Embryonic facial prominence (tissue), 1 donor: ENCODE measurements around the gene RPS15.

Experiments
- DNase-seq: peaks from one replicate; pipeline ENCODE4 v3.0.0-alpha.2; 2016; ENCODE audit errors: extremely low spot score

The RPS15 gene

DNA sequence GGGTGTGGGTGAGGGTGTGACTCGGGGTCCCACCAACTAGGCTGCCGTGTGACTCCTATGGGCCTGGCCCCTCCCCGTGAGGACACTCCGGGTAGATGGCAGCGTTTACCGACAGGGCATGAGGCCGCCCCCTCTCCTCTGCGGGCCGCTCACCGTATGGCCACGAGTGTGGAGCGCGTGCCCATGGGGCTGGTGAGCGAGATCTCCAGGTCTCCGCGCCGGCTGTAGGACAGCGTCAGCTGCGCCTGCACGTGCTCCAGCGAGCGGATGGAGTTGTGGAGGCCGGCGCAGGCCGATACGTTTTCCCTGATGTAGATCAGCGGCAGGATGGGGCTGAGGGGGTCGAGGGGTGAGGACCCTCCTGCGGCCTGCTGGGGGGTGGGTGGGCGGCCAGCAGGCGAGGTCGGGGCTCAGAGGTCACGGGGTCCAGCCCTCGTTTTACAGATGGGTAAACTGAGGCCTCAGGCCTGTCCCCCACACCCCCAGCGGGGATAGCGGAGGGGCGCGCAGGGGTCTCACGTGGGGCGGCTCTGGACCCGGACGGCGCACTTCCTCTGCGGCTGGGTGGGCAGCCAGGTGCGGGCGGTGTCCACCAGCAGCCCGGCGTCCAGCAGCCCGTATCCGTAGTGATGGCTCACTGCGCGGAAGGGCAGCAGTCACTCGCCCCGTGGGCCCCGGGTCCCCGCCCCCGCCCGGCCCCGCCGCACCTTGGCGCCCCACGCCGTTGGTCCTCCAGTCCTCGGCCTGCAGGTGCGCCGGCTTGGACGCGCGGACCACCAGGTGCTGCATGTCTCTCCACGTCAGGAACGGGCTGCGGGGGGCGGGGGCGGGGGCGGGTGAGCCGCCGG lies 45.2 kb downstream of the RPS15 start:
- DNase-seq = no peak

DNA sequence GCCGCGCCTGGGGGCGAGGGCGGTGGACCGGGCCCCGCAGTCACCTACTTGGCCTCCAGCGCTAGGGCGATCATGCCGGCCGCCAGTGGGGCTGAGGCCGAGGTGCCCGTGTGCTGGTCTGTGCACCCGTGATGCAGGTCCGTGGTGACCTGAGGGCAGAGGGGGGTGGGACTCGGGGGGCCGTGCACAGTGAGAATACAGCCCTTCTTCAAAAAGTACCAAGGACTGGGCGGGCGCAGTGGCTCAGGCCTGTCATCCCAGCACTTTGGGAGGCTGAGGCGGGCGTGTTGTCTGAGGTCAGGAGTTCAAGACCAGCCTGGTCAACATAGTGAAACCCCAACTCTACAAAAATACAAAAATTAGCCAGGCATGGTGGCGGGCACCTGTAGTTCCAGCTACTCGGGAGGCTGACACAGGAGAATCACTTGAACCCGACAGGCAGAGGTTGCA lies 45.8 kb downstream of the RPS15 start:
- no peak for DNase-seq

DNA sequence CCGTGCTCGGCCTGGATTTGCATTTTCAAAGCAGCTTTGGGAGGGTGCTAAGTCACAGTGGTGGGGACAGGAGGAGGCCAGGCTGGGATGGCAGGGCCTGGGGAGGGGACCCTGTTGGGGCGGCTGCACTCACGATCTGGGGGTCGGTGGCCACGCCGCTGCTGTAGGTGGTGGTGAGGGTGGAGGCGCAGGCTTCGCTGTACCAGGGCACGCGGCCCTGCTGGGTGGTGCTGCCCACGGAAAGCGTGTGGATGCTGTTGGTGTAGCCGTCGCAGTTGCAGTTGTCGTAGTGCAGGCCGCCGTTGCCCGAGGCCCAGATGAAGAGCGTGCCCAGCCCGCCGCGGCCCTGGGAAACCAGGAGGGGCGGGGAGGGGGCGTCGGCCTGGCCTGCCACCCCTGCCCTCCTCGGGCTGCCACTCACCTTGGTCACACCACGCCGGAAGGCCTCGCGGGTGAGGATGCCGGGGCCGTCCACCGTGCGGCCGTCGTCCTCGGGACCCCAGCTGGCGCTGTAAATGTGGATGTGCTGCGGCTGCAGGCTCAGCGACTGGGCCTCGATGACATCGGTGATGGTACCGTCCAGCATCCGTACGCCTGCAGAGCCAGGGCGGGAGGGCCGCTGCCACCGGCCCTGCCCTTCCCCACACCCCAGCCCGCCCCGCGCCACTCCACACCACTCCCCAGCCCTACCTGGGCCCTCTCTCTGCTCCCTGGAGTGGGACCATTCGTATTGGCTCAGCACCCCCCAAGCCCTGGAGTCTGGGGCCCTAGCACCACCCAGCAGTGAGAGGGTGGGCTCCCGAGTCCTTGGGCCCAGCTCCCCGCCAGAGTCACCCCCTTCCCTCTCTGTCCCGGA lies 48.8 kb downstream of the RPS15 start:
- no peak for DNase-seq

DNA sequence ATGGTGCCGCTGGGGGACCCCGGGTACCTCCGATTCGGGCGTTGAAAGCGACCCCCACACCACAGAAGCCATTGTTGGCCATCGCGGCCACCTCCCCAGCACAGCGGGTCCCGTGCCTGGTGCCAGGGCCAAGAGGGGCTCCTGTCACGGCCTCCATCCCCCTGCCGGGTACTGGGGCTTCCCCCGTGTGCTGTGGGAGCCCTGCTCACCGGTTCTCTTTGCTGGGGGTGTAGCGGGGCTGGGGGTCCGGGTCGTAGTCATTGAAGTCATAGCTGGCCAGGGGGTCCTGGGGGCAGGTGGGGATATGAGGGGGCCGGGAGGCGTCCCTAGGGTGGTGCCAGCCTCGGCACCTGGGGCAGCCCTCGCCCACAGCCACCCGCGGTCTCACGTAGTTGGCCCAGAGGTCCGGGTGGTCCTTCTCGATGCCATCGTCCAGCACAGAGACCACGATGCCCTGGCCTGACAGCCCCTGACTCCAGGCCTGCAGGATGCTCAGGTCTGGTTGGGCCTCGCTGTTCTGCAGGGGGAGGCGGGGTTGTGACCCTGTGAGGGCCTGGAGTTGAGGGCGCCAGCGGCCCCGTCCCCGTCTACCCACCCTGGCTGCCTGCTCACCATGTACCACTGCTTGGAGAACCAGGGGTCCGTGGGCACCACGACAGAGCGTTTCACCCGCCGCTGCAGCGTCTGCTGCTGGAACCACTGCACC lies 49.5 kb downstream of the RPS15 start:
- DNase-seq = no peak

DNA sequence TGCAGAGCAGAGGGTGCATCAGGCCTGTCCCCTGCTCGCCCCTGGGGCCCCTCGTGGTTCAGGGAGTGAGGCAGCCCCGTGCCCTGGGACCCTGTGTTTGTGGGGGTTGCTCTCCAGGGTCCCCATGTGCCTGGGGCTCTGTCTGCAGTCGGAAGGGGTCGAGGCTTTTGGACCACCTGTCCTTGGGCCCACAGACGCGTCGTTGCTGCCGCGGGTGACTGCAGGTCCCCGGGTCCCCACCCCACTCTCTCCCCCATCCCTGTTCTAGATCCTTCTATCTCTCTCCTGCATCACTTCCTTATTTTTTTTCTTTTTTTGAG lies 50.0 kb downstream of the RPS15 start:
- no peak for DNase-seq

DNA sequence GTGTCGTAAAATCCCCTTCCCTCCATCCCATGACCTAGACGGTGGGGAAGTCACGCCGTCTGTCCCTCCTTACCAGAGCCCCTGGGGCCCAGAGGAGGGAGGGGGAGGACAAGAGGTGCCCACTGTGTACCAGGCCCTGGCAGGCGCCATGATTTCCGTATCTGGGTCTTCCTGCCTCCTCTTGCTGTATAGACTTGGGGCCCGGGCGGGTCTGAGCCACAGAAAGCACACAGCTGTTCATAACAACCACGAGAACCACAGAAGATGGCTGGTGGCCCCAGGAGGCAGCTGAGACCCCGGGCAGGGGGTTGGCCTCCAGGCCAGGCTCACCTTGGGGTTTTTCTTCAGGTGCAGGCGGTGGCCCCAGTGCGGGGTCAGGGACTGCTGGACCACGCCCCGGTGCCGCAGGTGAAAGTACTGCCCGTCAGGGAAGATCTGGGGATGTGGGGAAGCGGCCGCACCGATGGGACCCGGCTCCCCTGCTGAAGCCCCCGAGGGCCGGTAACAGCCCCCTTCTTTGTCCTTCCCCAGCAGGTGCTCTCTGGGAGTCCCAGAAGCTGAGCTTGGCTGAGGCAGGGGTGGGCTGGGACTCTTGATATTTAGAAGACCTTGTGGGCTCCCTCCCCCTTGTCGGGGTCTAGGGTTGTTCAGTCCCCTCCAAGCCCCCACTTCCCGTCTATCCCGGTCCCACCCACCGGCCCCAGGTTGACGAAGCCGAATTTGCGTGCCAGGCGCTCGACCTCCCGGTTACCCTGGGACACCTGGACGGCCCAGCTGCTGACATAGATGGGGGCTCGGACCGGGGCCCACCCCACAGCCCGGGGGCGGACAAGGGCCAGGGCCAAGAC lies 51.5 kb downstream of the RPS15 start:
- DNase-seq = no peak
